Measurements from ENCODE around the gene IER5.

DNA sequence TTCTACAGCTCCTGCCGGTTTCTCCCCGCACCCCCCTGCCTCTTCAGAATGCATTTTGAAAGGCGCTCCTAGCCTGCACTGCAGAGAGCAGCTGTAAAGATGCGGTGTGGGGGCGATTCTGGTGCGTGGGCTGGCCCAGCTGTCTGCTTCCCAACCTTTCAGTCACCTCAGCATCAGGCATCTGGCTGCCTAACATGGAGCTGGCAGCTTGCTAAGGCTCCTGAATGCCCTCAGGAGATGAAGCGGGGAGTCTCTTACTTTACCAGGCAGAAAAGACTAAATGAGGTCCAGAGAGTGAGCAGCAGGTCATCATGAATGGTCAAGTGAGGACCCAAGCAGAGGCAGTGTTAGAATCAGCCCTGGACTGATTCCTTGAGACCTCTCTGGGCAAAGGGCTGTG lies 8.7 kb downstream of the IER5 start:
- TF ChIP-seq GABPA (IDR thresholded peaks at IDR 0.05; ENCODE audit: low read depth) = no peak
- TF ChIP-seq, protein P1, sequence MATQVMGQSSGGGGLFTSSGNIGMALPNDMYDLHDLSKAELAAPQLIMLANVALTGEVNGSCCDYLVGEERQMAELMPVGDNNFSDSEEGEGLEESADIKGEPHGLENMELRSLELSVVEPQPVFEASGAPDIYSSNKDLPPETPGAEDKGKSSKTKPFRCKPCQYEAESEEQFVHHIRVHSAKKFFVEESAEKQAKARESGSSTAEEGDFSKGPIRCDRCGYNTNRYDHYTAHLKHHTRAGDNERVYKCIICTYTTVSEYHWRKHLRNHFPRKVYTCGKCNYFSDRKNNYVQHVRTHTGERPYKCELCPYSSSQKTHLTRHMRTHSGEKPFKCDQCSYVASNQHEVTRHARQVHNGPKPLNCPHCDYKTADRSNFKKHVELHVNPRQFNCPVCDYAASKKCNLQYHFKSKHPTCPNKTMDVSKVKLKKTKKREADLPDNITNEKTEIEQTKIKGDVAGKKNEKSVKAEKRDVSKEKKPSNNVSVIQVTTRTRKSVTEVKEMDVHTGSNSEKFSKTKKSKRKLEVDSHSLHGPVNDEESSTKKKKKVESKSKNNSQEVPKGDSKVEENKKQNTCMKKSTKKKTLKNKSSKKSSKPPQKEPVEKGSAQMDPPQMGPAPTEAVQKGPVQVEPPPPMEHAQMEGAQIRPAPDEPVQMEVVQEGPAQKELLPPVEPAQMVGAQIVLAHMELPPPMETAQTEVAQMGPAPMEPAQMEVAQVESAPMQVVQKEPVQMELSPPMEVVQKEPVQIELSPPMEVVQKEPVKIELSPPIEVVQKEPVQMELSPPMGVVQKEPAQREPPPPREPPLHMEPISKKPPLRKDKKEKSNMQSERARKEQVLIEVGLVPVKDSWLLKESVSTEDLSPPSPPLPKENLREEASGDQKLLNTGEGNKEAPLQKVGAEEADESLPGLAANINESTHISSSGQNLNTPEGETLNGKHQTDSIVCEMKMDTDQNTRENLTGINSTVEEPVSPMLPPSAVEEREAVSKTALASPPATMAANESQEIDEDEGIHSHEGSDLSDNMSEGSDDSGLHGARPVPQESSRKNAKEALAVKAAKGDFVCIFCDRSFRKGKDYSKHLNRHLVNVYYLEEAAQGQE (IDR thresholded peaks at IDR 0.05; ENCODE audit: low read depth, low read length) = no peak
- peak; percentile 5; the same call in 1 of the 2 replicates for TF ChIP-seq TAF1 (IDR thresholded peaks at IDR 0.05; ENCODE audit: borderline replicate concordance, low read depth, low read length)
- TF ChIP-seq, protein P2, sequence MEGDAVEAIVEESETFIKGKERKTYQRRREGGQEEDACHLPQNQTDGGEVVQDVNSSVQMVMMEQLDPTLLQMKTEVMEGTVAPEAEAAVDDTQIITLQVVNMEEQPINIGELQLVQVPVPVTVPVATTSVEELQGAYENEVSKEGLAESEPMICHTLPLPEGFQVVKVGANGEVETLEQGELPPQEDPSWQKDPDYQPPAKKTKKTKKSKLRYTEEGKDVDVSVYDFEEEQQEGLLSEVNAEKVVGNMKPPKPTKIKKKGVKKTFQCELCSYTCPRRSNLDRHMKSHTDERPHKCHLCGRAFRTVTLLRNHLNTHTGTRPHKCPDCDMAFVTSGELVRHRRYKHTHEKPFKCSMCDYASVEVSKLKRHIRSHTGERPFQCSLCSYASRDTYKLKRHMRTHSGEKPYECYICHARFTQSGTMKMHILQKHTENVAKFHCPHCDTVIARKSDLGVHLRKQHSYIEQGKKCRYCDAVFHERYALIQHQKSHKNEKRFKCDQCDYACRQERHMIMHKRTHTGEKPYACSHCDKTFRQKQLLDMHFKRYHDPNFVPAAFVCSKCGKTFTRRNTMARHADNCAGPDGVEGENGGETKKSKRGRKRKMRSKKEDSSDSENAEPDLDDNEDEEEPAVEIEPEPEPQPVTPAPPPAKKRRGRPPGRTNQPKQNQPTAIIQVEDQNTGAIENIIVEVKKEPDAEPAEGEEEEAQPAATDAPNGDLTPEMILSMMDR (IDR thresholded peaks at IDR 0.05) = no peak
